Endothelial cell of umbilical vein (primary cell): ENCODE results near the gene BPTF. TPM values are rescaled to one million over a fixed set of nuclear protein-coding genes. Genes with fewer than 3 reads are reported as not detected.
A peak's percentile ranks its signal among the peaks of the same experiment; 100 is the strongest.

ENCODE experiments used
- BruUV-seq: library from RNA; stranded (reverse); fragments of 400-500 nt; replicated peaks from 2 replicates; lab custom pipeline; 2021; lab: Mats Ljungman, UMichigan
- CTCF ChIA-PET: fragments of 300-600, 350-600 bp; sonication (Branson Sonifier 250); formaldehyde crosslinking; loops from one replicate; lab custom pipeline; 2021; ENCODE audit warnings: antibody characterized with exemption, inconsistent platforms; lab: Charles Lee
- POLR2A ChIA-PET: fragments of 300-600, 350-600 bp; sonication (Branson Sonifier 250); formaldehyde crosslinking; loops from one replicate; lab custom pipeline; 2021; ENCODE audit warnings: antibody characterized with exemption, inconsistent platforms; lab: Charles Lee
- DNase-seq: peaks from one replicate; pipeline ENCODE4 v3.0.0-alpha.2; 2011; ENCODE audit warnings: low read depth, low spot score
- FAIRE-seq: peaks from 2 replicates; lab custom pipeline; 2011; peaks lifted over from hg19 to GRCh38; lab: Jason Lieb, UNC
- H2AFZ ChIP-seq: 2 replicates; pipeline ENCODE4 v1.6.0; 2012; ENCODE audit warnings: low read depth, low read length, control low read depth, inconsistent platforms
- H3K27ac ChIP-seq: 2 replicates; pipeline ENCODE4 v1.5.1; 2011; ENCODE audit warnings: low read depth, mild to moderate bottlenecking, control low read depth, low read length, moderate library complexity; ENCODE audit not compliant: insufficient read depth
- H3K27me3 ChIP-seq, 2 experiments: 2 replicates each; pipeline versions ENCODE4 v1.6.0 to v1.6.1; 2011; ENCODE audit warnings: low read length in 2 of 2, mixed read lengths in 1 of 2; ENCODE audit not compliant: control insufficient read depth in 2 of 2, insufficient read depth in 2 of 2
- H3K36me3 ChIP-seq, 2 experiments: 2 replicates in 1 of 2; 3 replicates in 1 of 2; pipeline ENCODE4 v1.5.1; 2011; ENCODE audit warnings: low read length in 2 of 2, mild to moderate bottlenecking in 1 of 2, moderate library complexity in 1 of 2; ENCODE audit not compliant: control insufficient read depth in 2 of 2, insufficient read depth in 2 of 2; ENCODE audit errors: extremely low read depth in 1 of 2
- H3K4me1 ChIP-seq: 3 replicates; pipeline ENCODE4 v1.5.1; 2011; ENCODE audit warnings: mild to moderate bottlenecking, low read length; ENCODE audit not compliant: control insufficient read depth, insufficient read depth; ENCODE audit errors: extremely low read depth
- H3K4me2 ChIP-seq: 2 replicates; pipeline ENCODE4 v1.6.1; 2011; ENCODE audit warnings: low read length, control low read depth, mixed read lengths; ENCODE audit not compliant: insufficient read depth
- H3K4me3 ChIP-seq, 3 experiments: fragments of 200-600 bp in 1 of 3; sonication (generic), shearing (Covaris generic) in 1 of 3; replicated peaks in 1 of 3; 2 replicates each; pipeline ENCODE4 v1.5.1; 2011 to 2016; ENCODE audit warnings: control low read depth in 3 of 3, low read length in 3 of 3, mild to moderate bottlenecking in 2 of 3, inconsistent platforms in 1 of 3, low read depth in 1 of 3, moderate library complexity in 1 of 3; ENCODE audit not compliant: insufficient read depth in 1 of 3
- H3K79me2 ChIP-seq: 2 replicates; pipeline ENCODE4 v1.6.0; 2012; ENCODE audit warnings: low read length, inconsistent platforms; ENCODE audit not compliant: control insufficient read depth, insufficient read depth
- H3K9ac ChIP-seq: replicated peaks from 2 replicates; pipeline ENCODE3; 2011; ENCODE audit warnings: low read length, control low read depth; ENCODE audit not compliant: insufficient read depth; ENCODE audit errors: extremely low read depth
- H3K9me1 ChIP-seq: replicated peaks from 3 replicates; pipeline ENCODE4 v1.6.0; 2011; ENCODE audit warnings: mild to moderate bottlenecking, low read length; ENCODE audit not compliant: control insufficient read depth, insufficient read depth; ENCODE audit errors: extremely low read depth
- H3K9me3 ChIP-seq: replicated peaks from 2 replicates; pipeline ENCODE4 v1.5.1; 2012; ENCODE audit warnings: low read length, inconsistent platforms; ENCODE audit not compliant: control insufficient read depth, insufficient read depth
- H4K20me1 ChIP-seq: replicated peaks from 2 replicates; pipeline ENCODE3; 2011; ENCODE audit warnings: mild to moderate bottlenecking, low read length; ENCODE audit not compliant: control insufficient read depth, insufficient read depth; ENCODE audit errors: extremely low read depth
- EZH2 ChIP-seq: IDR thresholded peaks from 2 replicates; pipeline ENCODE4 v1.6.1; 2012; ENCODE audit warnings: borderline replicate concordance, low read depth, mild to moderate bottlenecking, moderate library complexity, low read length, inconsistent platforms; ENCODE audit not compliant: severe bottlenecking
- FOS ChIP-seq: IDR thresholded peaks from 2 replicates; pipeline ENCODE4 v1.6.1; 2011; ENCODE audit warnings: mild to moderate bottlenecking, low read length, moderate library complexity, borderline replicate concordance; ENCODE audit not compliant: insufficient read depth
- GATA2 ChIP-seq: IDR thresholded peaks from 2 replicates; pipeline ENCODE4 v1.7.0; 2011; ENCODE audit warnings: low read depth, mild to moderate bottlenecking, moderate library complexity, mixed read lengths, low read length; ENCODE audit not compliant: insufficient read length, insufficient read depth
- JUN ChIP-seq: IDR thresholded peaks from 2 replicates; pipeline ENCODE4 v1.6.1; 2011; ENCODE audit warnings: borderline replicate concordance, low read depth; ENCODE audit not compliant: insufficient read length, insufficient read depth
- MYC ChIP-seq: IDR thresholded peaks from one replicate; pipeline ENCODE4 v1.6.1; 2011; ENCODE audit warnings: mild to moderate bottlenecking, low read depth, low read length
- POLR2AphosphoS5 ChIP-seq: IDR thresholded peaks from 2 replicates; pipeline ENCODE4 v1.6.1; 2012; ENCODE audit warnings: low read depth, mild to moderate bottlenecking, control low read depth, low read length, moderate library complexity; ENCODE audit not compliant: insufficient read depth
- dilution Hi-C: fragments of 300-500 bp; cut with MboI; formaldehyde crosslinking; loops from one replicate; pipeline ENCODE4 v1.15.0; 2019; ENCODE audit warnings: low sequenced_read_pairs; ENCODE audit not compliant: extremely low pct_ligation_motif_present
- intact Hi-C: fragments of 100-400 bp; cut with micrococcal nuclease; formaldehyde crosslinking; loops from one replicate; pipeline ENCODE4 v1.10.0; 2022
- polyA plus RNA-seq, 4 experiments: library from polyadenylated mRNA; depleted of rRNA in 3 of 4; stranded (reverse) in 3 of 4; unstranded in 1 of 4; fragments of >200 nt; gene quantifications; 2 replicates each; pipeline versions ENCODE4 v1.2.1 to v1.2.3, GENCODE V29; 2011 to 2012; ENCODE audit warnings: missing spikeins in 1 of 4
- total RNA-seq: library from RNA; stranded (reverse); gene quantifications from 2 replicates; pipeline ENCODE4 v1.2.3, GENCODE V29; 2021
- TF ChIP-seq, protein P1 (sequence below): IDR thresholded peaks from 2 replicates; pipeline ENCODE4 v1.6.1; 2011; ENCODE audit not compliant: insufficient read depth, insufficient read length
- TF ChIP-seq, protein P2 (sequence below), 2 donors: IDR thresholded peaks; 1 replicate in 1 of 2; 2 replicates in 1 of 2; pipeline ENCODE4 v1.5.1; 2011; ENCODE audit warnings: low read length in 2 of 2, mild to moderate bottlenecking in 2 of 2, moderate library complexity in 2 of 2, control low read depth in 1 of 2, inconsistent platforms in 1 of 2, low read depth in 1 of 2; ENCODE audit not compliant: insufficient read depth in 1 of 2; ENCODE audit errors: extremely low read depth in 1 of 2

Gene BPTF
- total and polyA plus RNA-seq, 2 donors (not counting 3 experiments of a cell fraction or from before 2014, with no cell fraction given): 41.0 to 88.1 TPM

DNA sequence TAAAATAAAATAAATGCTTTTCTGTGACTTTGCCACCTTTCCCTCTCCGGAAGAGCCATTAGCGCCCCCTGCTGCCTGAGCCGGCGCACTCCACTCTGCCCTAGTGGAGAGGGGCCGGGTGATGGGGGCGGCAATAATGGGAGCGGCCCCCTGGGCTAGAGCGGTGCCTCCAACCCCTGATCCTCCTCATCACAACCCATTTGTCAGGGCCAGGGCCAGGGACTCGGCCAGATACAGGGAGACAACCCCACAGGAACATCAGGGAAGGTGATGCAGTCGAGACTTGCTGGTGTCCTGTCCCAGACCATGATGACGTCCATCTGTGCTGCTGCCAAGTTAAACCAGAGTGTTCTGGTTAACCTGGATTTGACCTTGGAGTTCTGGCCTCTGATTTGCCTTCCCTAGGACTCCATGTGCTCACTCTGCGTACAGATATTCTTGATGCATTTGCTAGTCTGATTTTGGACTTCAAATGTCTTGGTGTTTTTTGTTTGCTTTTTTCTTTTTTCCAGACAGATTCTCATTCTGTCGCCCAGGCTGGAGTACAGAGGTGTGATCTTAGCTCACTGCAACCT is 46.1 kb upstream of the BPTF start:
- DNase-seq (peak; percentile 33), FAIRE-seq (peak; percentile 67)

More for the DNA sequence above, 46.1 kb upstream of the BPTF start:
- intact Hi-C loops: loop anchor here (1.0 to 5.0 kb wide), 2 partner anchors 62 to 402 kb away; partner anchors contain the start of genes NOL11 and PITPNC1
- BruUV-seq: no TSS peak
- Histone ChIP-seq H3K9me1 (no peaks in the 10 kb centered on the region), H3K4me3 (no peak overlapping the region), H3K27ac (no peak overlapping the region), H3K79me2 (no peaks in the 10 kb centered on the region), H2AFZ (peak overlapping the region; percentile 95), H3K4me1 (peaks cover 3% of the 10 kb centered on the region), H3K9ac (no peak overlapping the region), H3K36me3 (no peaks in the 10 kb centered on the region), H4K20me1 (no peaks in the 10 kb centered on the region), H3K4me2 (no peak overlapping the region), H3K27me3 (no peaks in the 10 kb centered on the region), H3K9me3 (no peaks in the 10 kb centered on the region)
- ChIA-PET CTCF (interaction anchor here (1.3 kb wide), 1 partner anchor 15 kb away, joined by 3 read pairs; no protein-coding TSS in a partner anchor), POLR2A (interaction anchor here (0.6 kb wide), 1 partner anchor 127 kb away, joined by 3 read pairs; no protein-coding TSS in a partner anchor)
- TF ChIP-seq, protein P1, sequence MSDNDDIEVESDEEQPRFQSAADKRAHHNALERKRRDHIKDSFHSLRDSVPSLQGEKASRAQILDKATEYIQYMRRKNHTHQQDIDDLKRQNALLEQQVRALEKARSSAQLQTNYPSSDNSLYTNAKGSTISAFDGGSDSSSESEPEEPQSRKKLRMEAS: no peak
- TF ChIP-seq MYC (no peak), EZH2 (no peak), POLR2AphosphoS5 (no peak), FOS (no peak), JUN (no peak), GATA2 (no peak)
- TF ChIP-seq, protein P2, sequence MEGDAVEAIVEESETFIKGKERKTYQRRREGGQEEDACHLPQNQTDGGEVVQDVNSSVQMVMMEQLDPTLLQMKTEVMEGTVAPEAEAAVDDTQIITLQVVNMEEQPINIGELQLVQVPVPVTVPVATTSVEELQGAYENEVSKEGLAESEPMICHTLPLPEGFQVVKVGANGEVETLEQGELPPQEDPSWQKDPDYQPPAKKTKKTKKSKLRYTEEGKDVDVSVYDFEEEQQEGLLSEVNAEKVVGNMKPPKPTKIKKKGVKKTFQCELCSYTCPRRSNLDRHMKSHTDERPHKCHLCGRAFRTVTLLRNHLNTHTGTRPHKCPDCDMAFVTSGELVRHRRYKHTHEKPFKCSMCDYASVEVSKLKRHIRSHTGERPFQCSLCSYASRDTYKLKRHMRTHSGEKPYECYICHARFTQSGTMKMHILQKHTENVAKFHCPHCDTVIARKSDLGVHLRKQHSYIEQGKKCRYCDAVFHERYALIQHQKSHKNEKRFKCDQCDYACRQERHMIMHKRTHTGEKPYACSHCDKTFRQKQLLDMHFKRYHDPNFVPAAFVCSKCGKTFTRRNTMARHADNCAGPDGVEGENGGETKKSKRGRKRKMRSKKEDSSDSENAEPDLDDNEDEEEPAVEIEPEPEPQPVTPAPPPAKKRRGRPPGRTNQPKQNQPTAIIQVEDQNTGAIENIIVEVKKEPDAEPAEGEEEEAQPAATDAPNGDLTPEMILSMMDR (IDR thresholded peaks at IDR 0.05; ENCODE audit: extremely low read depth in 1 of 2, insufficient read depth in 1 of 2, low read depth in 1 of 2, low read length in 2 of 2): peak; percentile 66 to 73
- dilution Hi-C loops: no loop called here
